Retinal pigment epithelial cell (primary cell): ENCODE measurements around the gene LDLRAP1.

ENCODE experiments used
- DNase-seq: peaks from one replicate; pipeline ENCODE4 v3.0.0-alpha.2; 2010; ENCODE audit warnings: low read depth
- H3K4me3 ChIP-seq: 2 replicates; pipeline ENCODE4 v1.5.1; 2011; ENCODE audit warnings: mild to moderate bottlenecking, low read length, control low read depth, moderate library complexity
- TF ChIP-seq, protein P1 (sequence below): conservative IDR thresholded peaks from 2 replicates; pipeline ENCODE4 v1.5.1; 2011; ENCODE audit warnings: low read depth, low read length, control low read depth, inconsistent platforms

The LDLRAP1 gene

DNA sequence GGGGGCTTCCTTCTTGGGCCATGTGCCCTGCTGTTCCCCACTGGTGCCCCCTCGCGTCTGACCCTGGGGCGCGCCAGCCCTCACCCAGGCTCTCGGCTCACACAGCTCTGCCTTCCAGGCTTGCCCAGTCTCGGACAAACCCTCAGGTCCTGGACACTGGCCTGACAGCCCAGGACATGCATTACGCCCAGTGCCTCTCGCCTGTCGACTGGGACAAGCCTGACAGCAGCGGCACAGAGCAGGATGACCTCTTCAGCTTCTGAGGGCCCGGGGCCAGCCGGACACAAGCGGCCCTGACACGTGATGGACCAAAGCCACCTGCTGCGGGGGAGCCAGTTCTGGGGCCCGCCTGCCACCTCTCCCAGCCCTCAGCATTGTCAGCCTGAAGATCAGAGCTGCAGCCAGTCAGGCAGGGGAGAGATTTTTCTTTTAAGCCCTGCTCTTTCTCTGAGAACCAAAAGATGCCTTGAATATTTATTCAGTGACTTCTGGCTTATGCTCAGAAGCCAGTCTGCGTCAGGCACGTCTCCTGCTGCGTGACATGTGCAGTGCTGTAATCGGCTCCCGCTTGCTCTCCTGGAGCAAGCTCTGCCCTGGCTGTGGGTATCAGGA, 23.4 kb downstream of the LDLRAP1 start:
- no peak overlapping the region for H3K4me3 ChIP-seq
- DNase-seq, result peak; percentile 86
- TF ChIP-seq, protein P1, sequence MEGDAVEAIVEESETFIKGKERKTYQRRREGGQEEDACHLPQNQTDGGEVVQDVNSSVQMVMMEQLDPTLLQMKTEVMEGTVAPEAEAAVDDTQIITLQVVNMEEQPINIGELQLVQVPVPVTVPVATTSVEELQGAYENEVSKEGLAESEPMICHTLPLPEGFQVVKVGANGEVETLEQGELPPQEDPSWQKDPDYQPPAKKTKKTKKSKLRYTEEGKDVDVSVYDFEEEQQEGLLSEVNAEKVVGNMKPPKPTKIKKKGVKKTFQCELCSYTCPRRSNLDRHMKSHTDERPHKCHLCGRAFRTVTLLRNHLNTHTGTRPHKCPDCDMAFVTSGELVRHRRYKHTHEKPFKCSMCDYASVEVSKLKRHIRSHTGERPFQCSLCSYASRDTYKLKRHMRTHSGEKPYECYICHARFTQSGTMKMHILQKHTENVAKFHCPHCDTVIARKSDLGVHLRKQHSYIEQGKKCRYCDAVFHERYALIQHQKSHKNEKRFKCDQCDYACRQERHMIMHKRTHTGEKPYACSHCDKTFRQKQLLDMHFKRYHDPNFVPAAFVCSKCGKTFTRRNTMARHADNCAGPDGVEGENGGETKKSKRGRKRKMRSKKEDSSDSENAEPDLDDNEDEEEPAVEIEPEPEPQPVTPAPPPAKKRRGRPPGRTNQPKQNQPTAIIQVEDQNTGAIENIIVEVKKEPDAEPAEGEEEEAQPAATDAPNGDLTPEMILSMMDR, result peak; percentile 51

DNA sequence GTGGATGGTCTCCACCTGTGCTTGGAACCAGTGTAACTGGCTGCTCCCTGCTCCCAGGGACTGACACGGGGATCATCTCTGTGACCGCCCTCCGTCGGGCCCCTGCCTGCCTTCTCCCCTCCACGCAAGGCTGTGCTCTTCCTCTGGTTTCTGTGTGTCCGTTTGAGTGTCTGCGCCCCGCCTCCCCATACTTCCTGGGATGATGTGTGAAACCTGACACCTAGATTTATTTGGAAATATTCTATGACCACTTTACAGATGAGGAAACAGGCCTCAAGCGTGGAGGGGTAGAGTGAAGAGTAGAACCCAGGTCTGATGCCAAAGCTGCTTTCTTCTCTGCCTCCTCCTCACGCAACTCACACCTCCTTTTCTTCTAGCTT, 24.3 kb downstream of the LDLRAP1 start:
- TF ChIP-seq, protein P1, result no peak
- no peak overlapping the region for H3K4me3 ChIP-seq
- no peak for DNase-seq

DNA sequence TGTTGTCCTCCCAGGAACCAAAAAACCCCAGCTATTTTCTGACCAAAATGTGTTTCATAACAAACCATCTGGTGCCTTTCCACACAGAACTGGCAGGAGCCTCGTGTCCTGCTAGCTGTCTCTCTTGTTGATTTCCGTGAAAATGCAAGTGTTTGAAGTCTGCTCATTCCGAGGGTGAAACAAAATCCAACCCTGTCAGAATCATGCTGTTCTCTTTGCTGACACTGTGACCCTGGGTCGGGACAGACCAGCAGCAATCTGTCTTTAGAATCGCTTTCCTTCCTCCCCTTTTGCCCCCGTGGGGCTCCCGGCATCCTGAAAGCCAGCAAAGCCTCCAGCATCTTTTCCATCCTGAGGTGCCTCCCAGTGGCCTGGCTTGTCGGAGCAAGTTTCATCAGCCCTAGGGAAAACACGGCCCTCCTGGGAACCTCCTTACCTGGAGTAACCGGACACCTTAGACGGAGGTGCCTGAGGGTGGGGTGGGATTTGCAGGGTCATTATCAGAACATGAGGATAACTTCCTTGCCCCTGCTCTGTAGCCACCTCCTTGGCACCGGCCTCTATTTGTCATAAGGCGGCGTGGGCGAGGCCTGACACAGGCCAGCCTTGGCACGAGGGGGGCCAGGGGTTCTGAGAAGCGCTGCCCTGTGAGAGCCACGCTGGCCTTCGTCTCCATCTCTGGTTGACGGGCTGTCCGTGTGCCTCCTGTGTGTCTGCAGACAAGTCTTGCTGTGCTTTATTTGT, 24.9 kb downstream of the LDLRAP1 start:
- TF ChIP-seq, protein P1, result peak; percentile 19
- DNase-seq, result no peak
- no peak overlapping the region for H3K4me3 ChIP-seq

DNA sequence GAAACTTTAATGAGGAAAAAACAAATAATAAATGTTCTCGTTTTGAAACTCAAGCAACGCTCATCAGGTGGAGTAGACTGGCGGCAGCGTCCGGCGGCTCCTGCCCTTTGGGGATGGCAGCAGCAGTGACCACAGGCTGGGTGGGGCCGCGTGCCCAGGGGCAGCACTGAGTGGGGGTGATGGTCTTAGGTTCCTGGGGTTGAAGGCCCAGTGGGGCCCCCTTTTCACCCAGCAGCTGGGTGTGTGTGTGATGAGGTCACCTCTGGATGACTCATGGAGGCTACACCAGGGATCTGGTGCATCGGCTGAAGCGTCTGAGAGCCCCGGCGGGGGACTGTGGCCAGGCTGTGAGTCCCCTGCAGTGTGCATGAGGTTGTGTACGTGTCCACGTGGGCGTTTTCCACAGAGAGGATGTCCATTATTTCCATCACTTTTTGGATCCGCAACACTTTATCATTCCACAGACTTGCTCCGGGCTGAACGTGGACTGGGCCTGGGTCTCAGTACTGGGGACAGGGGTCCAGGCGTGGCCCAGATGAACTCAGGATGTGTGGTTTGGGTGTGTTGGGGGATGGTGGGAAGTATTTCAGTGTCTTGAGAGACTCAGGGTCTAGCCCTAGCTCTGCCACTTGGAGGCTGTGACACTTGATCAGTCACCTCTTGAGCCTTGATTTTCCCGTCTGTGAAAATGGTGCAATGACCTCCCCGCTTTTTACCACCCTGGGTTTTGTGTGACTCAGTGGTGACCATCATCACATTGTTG, 25.6 kb downstream of the LDLRAP1 start:
- H3K4me3 ChIP-seq, result no peak overlapping the region
- peak; percentile 76 for DNase-seq
- TF ChIP-seq, protein P1, result no peak

DNA sequence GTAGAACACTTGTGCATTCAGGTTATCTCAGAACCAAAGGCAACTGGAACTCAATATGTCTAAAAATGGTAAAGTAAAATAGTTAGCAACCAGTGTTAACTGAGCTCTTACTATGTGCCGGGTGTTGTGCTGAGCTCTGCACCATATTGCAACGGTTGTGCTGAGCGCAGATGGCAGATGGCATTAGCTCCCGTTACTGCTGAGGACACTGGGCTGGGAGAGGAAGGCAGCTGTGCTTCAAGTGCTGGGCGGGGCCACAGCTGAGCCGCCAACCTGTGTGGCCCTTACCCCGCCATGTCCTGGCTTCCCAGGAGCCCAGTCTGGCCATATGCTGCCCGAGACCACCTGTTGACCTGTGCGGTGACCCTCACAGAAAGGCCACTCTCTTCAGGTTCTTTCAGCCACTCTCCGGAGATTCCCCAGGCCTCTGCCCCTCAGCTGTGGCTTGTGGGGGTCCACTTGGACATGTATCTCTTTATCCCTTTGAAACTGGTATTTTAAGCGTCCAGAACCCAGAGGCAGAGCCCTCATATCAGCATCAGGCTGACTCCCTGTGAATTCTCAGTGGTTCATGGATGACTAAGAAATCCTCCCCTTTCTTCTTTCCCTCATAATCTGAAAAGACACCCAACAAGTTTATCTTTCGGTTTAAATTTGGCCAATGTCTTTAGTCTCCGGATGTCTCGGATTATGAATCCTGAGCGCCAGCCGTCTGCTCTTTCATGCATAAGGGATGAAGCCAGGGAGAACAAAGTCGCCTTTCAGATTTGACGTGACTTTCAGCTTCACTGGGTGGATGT, 26.4 kb downstream of the LDLRAP1 start:
- DNase-seq, result no peak
- TF ChIP-seq, protein P1, result no peak

DNA sequence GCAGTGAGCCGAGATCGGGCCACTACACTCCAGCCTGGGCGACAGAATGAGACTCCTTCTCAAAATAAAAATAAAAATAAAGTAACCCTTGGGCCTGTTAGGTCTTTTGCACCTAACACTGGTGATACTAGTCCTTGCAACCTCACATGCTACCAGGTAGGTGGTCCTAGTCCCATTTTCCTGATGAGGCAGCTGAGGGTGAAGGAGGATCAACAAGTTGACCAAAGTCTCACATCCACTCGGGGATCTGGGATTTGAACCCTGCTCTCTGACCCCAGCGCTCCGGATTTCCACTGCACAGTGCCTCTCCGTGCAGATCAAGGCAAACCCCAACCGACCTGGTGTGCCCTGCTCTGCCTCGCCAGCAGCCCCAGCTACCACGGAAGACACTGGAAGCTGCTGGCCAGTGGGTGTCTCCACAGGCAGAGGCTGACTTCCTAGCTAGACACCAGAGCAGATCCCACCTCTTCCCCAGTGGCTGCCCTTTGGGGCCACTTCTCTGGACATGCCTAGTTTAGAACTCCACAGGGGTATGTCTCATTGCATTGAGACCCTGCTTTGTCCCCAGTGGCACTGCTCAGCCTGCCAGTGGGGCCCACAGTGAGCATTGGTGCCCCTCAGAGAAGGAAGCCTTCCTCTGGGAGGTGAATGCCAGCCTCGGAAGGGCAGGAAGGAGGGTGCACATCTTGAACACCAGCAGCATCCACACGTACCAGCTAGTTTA, 27.6 kb downstream of the LDLRAP1 start:
- TF ChIP-seq, protein P1, result no peak
- H3K4me3 ChIP-seq, result no peak overlapping the region
- no peak for DNase-seq

More for the DNA sequence above, 26.4 kb downstream of the LDLRAP1 start:
- H3K4me3 ChIP-seq, result no peak overlapping the region
